NCI-H446 (cell line): ENCODE data around the gene TRIP10.
"Not testable (repeated sequence)": the region's sequence is repeated elsewhere in the genome, so short reads cannot be mapped to it uniquely, and the experiment has no call there.

Experiments
- DNase-seq, 2 experiments: peaks; one replicate each; lab custom pipeline; 2025; lab: John Stamatoyannopoulos, UW

The TRIP10 gene

DNA sequence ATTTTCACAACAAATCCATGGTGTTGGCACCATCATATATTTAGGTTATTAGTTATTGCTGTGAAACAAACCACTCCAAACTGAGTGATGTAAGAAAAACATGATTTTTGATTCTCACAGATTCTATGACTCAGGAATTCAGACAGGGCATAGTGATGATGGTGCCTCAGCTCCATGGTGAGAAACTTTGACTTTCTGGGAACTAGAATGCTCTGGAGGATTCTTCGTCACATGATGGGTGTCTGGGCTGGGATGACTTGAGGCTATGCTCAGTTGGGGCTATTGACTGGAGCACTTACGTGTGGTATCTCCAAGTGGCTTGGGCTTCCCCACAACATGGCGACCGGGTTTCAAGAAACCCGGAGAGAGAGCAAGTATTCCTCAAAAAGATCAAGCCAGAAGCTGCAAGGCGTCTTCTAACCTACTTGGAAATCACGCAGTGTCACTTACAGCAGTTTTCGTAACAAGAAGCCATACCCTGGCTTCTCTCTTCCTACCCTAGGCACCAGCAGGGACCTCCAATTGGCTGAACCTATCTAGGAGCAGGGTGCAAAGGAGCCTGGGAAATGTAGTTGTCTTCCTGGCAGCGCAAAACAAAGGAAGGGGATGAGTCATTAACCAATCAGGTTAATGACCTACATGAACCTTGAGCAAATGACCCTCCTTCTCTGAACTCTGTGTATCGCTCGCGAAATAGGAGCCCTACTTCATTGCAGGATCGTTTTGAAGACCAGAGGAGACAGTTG is 55.4 kb downstream of the TRIP10 start:
- DNase-seq: no peak

DNA sequence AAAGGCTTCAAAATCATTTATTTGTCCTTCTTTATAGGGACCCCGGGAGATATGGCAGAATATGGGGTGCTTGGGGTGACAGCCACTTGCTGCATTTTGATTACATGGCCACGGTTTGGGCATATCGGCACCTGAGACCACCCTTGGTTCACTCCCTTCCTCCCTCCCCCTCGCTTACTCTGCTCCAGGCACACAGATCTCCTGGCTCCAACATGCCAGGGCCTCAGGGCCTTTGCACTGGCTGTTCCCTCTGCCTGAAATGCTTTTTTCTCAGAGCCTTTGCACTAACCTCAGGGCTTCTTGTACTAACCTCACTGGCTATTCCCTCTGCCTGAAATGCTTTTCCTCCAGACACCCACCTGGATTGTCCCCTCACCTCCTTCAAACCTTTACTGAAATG is 56.8 kb downstream of the TRIP10 start:
- DNase-seq: no peak

DNA sequence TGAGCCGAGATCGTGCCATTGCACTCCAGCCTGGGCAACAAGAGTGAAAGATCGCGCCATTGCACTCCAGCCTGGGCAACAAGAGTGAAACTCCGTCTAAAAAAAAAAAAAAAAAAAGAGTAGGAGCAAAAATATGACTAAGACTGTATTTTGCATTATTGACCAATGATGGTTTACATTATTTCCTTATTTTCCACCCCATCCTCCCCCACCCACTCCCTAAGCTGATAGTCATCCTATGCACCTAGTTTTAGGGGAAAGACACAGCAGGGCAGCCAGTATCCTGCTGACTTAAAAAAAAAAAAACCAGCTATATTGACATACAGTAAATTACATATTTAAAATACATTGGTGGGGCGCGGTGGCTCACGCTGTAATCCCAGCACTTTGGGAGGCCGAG is 58.2 kb downstream of the TRIP10 start:
- DNase-seq: no peak

DNA sequence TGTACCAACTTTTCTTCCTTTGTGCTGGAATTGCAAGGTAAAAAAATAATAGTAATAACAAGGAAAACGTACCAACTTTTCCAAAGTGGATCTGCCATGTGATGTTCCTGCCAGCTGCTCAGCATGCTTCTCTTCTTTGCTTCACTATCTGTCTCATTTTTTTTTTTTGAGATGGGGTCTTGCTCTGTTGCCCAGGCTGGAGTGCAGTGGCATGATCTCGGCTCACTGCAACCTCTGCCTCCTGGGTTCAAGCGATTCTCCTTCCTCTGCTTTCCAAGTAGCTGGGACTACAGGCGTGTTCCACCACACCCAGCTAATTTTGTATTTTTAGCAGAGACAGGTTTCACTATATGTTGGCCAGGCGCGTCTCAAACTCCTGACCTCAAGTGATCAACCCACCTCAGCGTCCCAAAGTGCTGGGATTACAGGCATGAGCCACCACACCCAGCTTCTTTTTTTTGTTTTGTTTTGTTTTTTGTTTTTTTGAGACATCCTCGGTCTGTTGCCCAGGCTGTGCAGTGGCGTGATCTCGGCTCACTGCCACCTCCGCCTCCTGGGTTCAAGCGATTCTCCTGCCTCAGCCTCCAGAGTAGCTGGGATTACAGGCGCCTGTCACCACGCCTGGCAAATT is 60.8 kb downstream of the TRIP10 start:
- not testable (repeated sequence) for DNase-seq

DNA sequence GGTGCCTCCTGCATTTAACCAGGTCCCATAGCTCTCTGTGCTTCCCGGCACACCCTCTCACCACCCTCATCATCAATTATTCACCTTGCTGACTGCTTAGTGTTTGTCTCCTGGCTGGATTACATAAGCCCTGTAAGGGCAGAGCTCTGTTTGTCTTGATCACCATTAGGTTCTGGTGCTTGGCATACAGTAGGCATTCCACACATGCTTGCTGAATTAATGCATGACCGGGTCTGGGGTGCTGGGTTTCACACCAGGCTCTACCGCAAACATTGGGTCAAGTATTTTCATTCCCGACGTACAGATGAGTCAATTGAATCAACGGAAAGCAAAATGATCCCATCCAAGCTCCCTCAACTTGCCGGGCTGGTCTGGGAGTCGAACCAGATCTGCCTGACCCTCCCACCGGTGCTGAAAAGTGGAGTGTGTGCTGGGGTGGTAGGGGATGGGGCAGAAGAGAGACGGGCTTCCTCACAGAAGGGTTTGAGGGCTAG is 61.6 kb downstream of the TRIP10 start:
- DNase-seq: no peak
